Hepatocyte (in vitro differentiated cells): Measurements from ENCODE around the gene GOLGA3. TPM values are rescaled to one million over a fixed set of nuclear protein-coding genes. Genes with fewer than 3 reads are reported as not detected.

ENCODE experiments used
- DNase-seq: peaks from one replicate; pipeline ENCODE4 v3.0.0-alpha.2; 2016; ENCODE audit warnings: low spot score
- H2AFZ ChIP-seq: fragments of 200-600 bp; sonication (generic); 2 replicates; pipeline ENCODE4 v1.6.0; 2016; ENCODE audit warnings: antibody characterized with exemption, mild to moderate bottlenecking
- H3K27ac ChIP-seq: fragments of 200-600 bp; sonication (generic); 2 replicates; pipeline ENCODE4 v1.5.1; 2016; ENCODE audit warnings: mild to moderate bottlenecking
- H3K27me3 ChIP-seq: fragments of 200-600 bp; sonication (generic); 2 replicates; pipeline ENCODE4 v1.6.1; 2016
- H3K36me3 ChIP-seq: fragments of 200-600 bp; sonication (generic); replicated peaks from 2 replicates; pipeline ENCODE4 v1.5.1; 2016; ENCODE audit warnings: low read depth; ENCODE audit not compliant: insufficient read depth
- H3K4me1 ChIP-seq: fragments of 200-600 bp; sonication (generic); 2 replicates; pipeline ENCODE4 v1.5.1; 2016; ENCODE audit warnings: mild to moderate bottlenecking, moderate library complexity; ENCODE audit not compliant: insufficient read depth
- H3K4me2 ChIP-seq: fragments of 200-600 bp; sonication (generic); 2 replicates; pipeline ENCODE4 v1.6.0; 2016
- H3K4me3 ChIP-seq: fragments of 200-600 bp; sonication (generic); 2 replicates; pipeline ENCODE4 v1.5.1; 2016; ENCODE audit warnings: mild to moderate bottlenecking
- H3K79me2 ChIP-seq: fragments of 200-600 bp; sonication (generic); 2 replicates; pipeline ENCODE4 v1.6.0; 2017; ENCODE audit warnings: mild to moderate bottlenecking
- H3K9me2 ChIP-seq: fragments of 200-600 bp; sonication (generic); replicated peaks from 2 replicates; pipeline ENCODE4 v1.6.0; 2017; ENCODE audit warnings: mild to moderate bottlenecking; ENCODE audit not compliant: insufficient read depth
- H3K9me3 ChIP-seq: fragments of 200-600 bp; sonication (generic); 2 replicates; pipeline ENCODE4 v1.5.1; 2016; ENCODE audit warnings: low read depth, mild to moderate bottlenecking
- H4K20me1 ChIP-seq: fragments of 200-600 bp; sonication (generic); 2 replicates; pipeline ENCODE4 v1.6.0; 2016; ENCODE audit warnings: mild to moderate bottlenecking; ENCODE audit not compliant: insufficient read depth, poor library complexity, severe bottlenecking
- CTCF ChIP-seq: fragments of 200-600 bp; sonication (generic); IDR thresholded peaks from 2 replicates; pipeline ENCODE4 v1.5.1; 2016; ENCODE audit warnings: antibody characterized with exemption, mild to moderate bottlenecking; ENCODE audit not compliant: poor library complexity
- EZH2 ChIP-seq: fragments of 200-600 bp; sonication (generic); IDR thresholded peaks from 2 replicates; pipeline ENCODE4 v1.6.1; 2016; ENCODE audit warnings: antibody characterized with exemption, mild to moderate bottlenecking, borderline replicate concordance
- EZH2phosphoT487 ChIP-seq: fragments of 200-600 bp; sonication (generic); IDR thresholded peaks from one replicate; pipeline ENCODE4 v1.6.1; 2018; ENCODE audit warnings: antibody characterized with exemption, mild to moderate bottlenecking, low read depth, moderate library complexity; ENCODE audit not compliant: unreplicated experiment, severe bottlenecking
- WGBS: methylation state at CpG from one replicate; pipeline ENCODE4 v1.1.6; 2016; ENCODE audit warnings: low lambda C conversion rate; ENCODE audit errors: missing lambda C conversion rate; 5-methylcytosine and 5-hydroxymethylcytosine counted together
- polyA plus RNA-seq: library from polyadenylated mRNA; unstranded; fragments of >200 nt; fragmentation: Nextera tagmentation; extraction: Ambion mirVana; gene quantifications from 2 replicates; pipeline ENCODE4 v1.2.1, GENCODE V29; 2016
- total RNA-seq: library from RNA; depleted of rRNA; stranded (reverse); fragments of >200 nt; gene quantifications from 2 replicates; pipeline ENCODE4 v1.2.3, GENCODE V29; 2014

The GOLGA3 gene
- total and polyA plus RNA-seq, 2 experiments from 2014 or later: 26.2 to 67.6 TPM

GRCh38 chr12:132775502-132776229, 53.0 kb downstream of the GOLGA3 start:
- Histone ChIP-seq H3K79me2 (no peaks in the 10 kb centered on the region), H3K9me2 (no peaks in the 10 kb centered on the region), H3K9me3 (no peaks in the 10 kb centered on the region), H2AFZ (no peak overlapping the region), H3K4me3 (no peak overlapping the region), H3K27me3 (no peaks in the 10 kb centered on the region), H4K20me1 (no peaks in the 10 kb centered on the region), H3K27ac (no peak overlapping the region), H3K36me3 (no peaks in the 10 kb centered on the region), H3K4me1 (no peaks in the 10 kb centered on the region), H3K4me2 (no peak overlapping the region)
- WGBS: 97% methylated on average over 19 of the region's 24 CpGs
- DNase-seq: no peak
- TF ChIP-seq EZH2 (no peak), CTCF (no peak), EZH2phosphoT487 (no peak)

GRCh38 chr12:132774646-132775275, 53.9 kb downstream of the GOLGA3 start:
- H3K9me3 ChIP-seq: no peaks in the 10 kb centered on the region
- no peaks in the 10 kb centered on the region for H4K20me1 ChIP-seq
- WGBS: 93% methylated on average over 30 of the region's 30 CpGs
- no peaks in the 10 kb centered on the region for H3K79me2 ChIP-seq
- no peak for TF ChIP-seq EZH2phosphoT487
- no peak for TF ChIP-seq CTCF
- no peak for TF ChIP-seq EZH2
- H3K9me2 ChIP-seq: no peaks in the 10 kb centered on the region
- H2AFZ ChIP-seq: no peak overlapping the region
- DNase-seq: no peak
- no peak overlapping the region for H3K4me3 ChIP-seq
- no peaks in the 10 kb centered on the region for H3K36me3 ChIP-seq
- no peak overlapping the region for H3K4me2 ChIP-seq
- no peaks in the 10 kb centered on the region for H3K4me1 ChIP-seq
- no peaks in the 10 kb centered on the region for H3K27me3 ChIP-seq
- no peak overlapping the region for H3K27ac ChIP-seq

- H3K4me2 ChIP-seq: no peak overlapping the region
- no peak overlapping the region for H2AFZ ChIP-seq
- no peak for TF ChIP-seq CTCF
- no peak for TF ChIP-seq EZH2
- no peak for TF ChIP-seq EZH2phosphoT487
- H3K27ac ChIP-seq: no peak overlapping the region
- DNase-seq: no peak
- no peaks in the 10 kb centered on the region for H3K4me1 ChIP-seq
- H3K9me3 ChIP-seq: no peaks in the 10 kb centered on the region
- no peaks in the 10 kb centered on the region for H3K79me2 ChIP-seq
- H3K36me3 ChIP-seq: no peaks in the 10 kb centered on the region
- no peak overlapping the region for H3K4me3 ChIP-seq
- no peaks in the 10 kb centered on the region for H3K27me3 ChIP-seq
- no peaks in the 10 kb centered on the region for H3K9me2 ChIP-seq
- 95% methylated on average over 17 of the region's 18 CpGs for WGBS
- H4K20me1 ChIP-seq: no peaks in the 10 kb centered on the region
Observed at GRCh38 chr12:132774159-132774558, 54.5 kb downstream of the GOLGA3 start.
